Aorta (tissue), 5 donors: Measurements from ENCODE around the gene RPTOR. TPM values are rescaled to one million over a fixed set of nuclear protein-coding genes. Genes with fewer than 3 reads are reported as not detected.
A peak's percentile ranks its signal among the peaks of the same experiment; 100 is the strongest.

Experiments used
- ATAC-seq: fragments of 200-7000 bp; cut with Tn5 transposase; one replicate; pipeline ENCODE4 v1.9.1; 2022; ENCODE audit warnings: moderate library complexity; ENCODE audit not compliant: low FRiP score
- DNase-seq, 2 donors: peaks; one replicate each; pipeline ENCODE4 v3.0.0-alpha.2; 2020
- H3K27ac ChIP-seq, 2 donors: one replicate each; pipeline ENCODE4 v1.5.1; 2013; ENCODE audit warnings: low read length in 2 of 2, mild to moderate bottlenecking in 2 of 2, moderate library complexity in 2 of 2, control low read depth in 1 of 2, inconsistent platforms in 1 of 2, low read depth in 1 of 2
- H3K27me3 ChIP-seq, 2 donors: one replicate each; pipeline ENCODE4 v1.6.1; 2013; ENCODE audit warnings: control low read depth in 1 of 2, low read length in 1 of 2, mild to moderate bottlenecking in 1 of 2, moderate library complexity in 1 of 2; ENCODE audit not compliant: insufficient read depth in 2 of 2, control insufficient read depth in 1 of 2
- H3K36me3 ChIP-seq, 2 donors: one replicate each; pipeline ENCODE4 v1.6.1; 2013; ENCODE audit warnings: control low read depth in 1 of 2, low read length in 1 of 2, mild to moderate bottlenecking in 1 of 2; ENCODE audit not compliant: insufficient read depth in 2 of 2, control insufficient read depth in 1 of 2
- H3K4me1 ChIP-seq, 2 donors: one replicate each; pipeline ENCODE4 v1.6.1; 2013; ENCODE audit warnings: low read length in 2 of 2, control low read depth in 1 of 2, mild to moderate bottlenecking in 1 of 2, moderate library complexity in 1 of 2; ENCODE audit not compliant: insufficient read depth in 2 of 2, control insufficient read depth in 1 of 2
- H3K4me3 ChIP-seq, 2 donors: one replicate each; pipeline ENCODE4 v1.5.1; 2013; ENCODE audit warnings: low read length in 2 of 2, control low read depth in 1 of 2, mild to moderate bottlenecking in 1 of 2
- H3K9me3 ChIP-seq: one replicate; pipeline ENCODE4 v1.6.1; 2013; ENCODE audit warnings: mild to moderate bottlenecking, low read length; ENCODE audit not compliant: control insufficient read depth
- WGBS, 2 donors: extraction: QIAGEN DNeasy Blood & Tissue Kit; methylation state at CpG; one replicate each; pipeline ENCODE4 v1.1.7; 2013; 5-methylcytosine and 5-hydroxymethylcytosine counted together
- intact Hi-C, 2 donors: fragments of 100-400 bp; cut with DNase I; formaldehyde crosslinking; loops; one replicate each; pipeline versions ENCODE4 v1.14.2 to v1.15.0; 2022
- polyA plus RNA-seq, 2 donors: library from polyadenylated mRNA; stranded (reverse); fragments of 200-250 nt; gene quantifications; one replicate each; pipeline ENCODE4 v1.2.3, GENCODE V29; 2013
- total RNA-seq, 2 donors: library from RNA; stranded (reverse); fragmentation: NEBNext Ultra II Directional; extraction: Animal tissue kit (Norgen Biotek cat#: 25700); gene quantifications; one replicate each; pipeline ENCODE4 v1.2.1, GENCODE V29; 2021
- donor health status: healthy with polysubstance abuse.
- donor health status: Bipolar disorder and iron deficiency.
- donor health status: DM: no; HTN: no; CAD: no.
- donor health status: DM: no; HTN: no; CAD: no.
- donor health status: DM: yes; HTN: yes; CAD: no.

Gene RPTOR
- total and polyA plus RNA-seq, 4 donors, result 2.1 to 31.4 (median 18.6) TPM

DNA sequence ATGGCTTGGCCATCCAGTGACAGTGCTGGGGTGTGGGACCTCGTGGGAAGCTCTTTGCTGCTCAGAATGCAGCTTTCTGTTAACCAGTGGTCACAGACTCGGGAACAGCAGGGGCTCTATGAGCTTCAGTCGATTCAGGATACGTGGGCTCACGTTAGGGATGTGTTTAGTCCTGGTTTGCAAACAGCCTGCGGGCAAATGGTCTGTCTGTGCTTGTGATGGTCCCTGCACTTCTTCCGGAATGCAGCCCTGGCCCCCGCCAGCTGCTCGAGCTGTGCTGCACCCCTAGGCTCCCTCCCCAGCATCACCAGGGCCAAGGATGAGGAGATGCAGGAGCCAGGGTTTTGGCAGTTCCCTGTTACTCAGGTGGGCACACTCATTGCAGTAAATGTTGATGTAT, 274.2 kb downstream of the RPTOR start:
- H3K9me3 ChIP-seq, result no peaks in the 10 kb centered on the region
- no peaks in the 10 kb centered on the region for H3K27me3 ChIP-seq
- H3K36me3 ChIP-seq, result peaks cover 0 to 3% of the 10 kb centered on the region in 2 donors
- intact Hi-C loops, result no loop called here
- no peak overlapping the region for H3K27ac ChIP-seq
- DNase-seq, result peak; percentile 16 to 19
- no peaks in the 10 kb centered on the region for H3K4me1 ChIP-seq
- no peak overlapping the region for H3K4me3 ChIP-seq
- ATAC-seq, result no peak
- WGBS, 2 donors, result 90 to 92% methylated on average over 9 of the region's 9 CpGs

DNA sequence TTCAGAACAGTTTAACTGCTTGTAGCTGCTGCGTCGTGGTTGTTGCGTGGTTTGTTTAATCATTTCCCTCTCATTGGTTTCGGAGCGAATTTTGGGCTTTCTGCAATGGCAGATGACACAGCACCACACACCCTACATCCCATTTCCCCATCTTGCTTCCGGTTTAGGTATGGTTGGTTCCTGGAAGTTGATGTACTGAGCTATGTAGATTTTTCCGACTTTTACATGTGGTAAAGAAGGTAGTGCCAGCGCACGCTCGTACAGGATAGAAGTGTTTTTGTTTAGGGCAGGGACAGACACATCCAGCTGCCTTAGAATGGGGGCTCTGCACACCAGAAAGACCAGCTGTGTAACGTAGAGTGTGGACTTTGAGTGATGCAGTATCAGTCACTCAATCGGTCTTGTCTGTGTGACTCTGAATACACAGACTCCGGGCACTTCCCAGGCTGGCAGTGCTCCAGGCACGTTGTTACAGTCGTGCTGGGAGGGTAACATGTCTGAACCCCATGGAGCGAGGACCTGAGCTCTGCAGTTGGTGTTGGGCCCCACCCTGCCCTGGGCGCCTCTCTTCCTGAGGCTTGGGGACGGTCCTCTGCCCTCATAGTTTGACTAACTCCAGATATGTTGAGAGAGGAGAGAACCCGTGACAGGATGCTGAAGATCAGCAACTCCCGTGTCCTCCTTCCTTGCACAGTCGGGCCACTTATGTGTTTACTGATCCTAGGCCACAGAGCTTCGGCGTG, 275.0 kb downstream of the RPTOR start:
- Histone ChIP-seq H3K27ac (no peak overlapping the region), H3K9me3 (no peaks in the 10 kb centered on the region), H3K4me3 (no peak overlapping the region), H3K4me1 (no peaks in the 10 kb centered on the region), H3K27me3 (no peaks in the 10 kb centered on the region), H3K36me3 (peaks cover 0 to 3% of the 10 kb centered on the region in 2 donors)
- DNase-seq (peak; percentile 30 to 54), ATAC-seq (no peak)
- WGBS, 2 donors, result 76 to 78% methylated on average over 23 of the region's 23 CpGs
- intact Hi-C loops, result no loop called here

DNA sequence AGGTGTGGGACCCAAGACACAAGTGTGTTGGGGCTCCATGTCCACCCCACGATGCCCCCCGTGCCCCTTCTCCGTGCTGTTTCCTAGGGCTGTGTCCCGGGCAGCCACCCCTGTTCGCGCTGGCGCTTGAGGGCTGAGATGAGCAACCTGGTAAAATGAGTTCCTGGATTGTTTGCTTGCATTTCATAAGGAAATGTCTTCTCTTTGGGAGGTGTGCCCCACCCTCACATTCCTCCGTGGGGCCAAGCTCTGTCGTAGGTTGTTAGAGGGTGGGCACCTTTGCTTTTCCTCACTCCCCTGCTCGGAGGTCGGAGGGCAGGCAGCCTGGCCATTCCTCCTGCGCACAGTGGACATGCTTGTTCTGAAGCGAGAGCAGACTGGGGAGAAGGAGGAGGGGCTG, 275.7 kb downstream of the RPTOR start:
- Histone ChIP-seq H3K27ac (no peak overlapping the region), H3K4me3 (no peak overlapping the region), H3K27me3 (no peaks in the 10 kb centered on the region), H3K4me1 (no peaks in the 10 kb centered on the region), H3K9me3 (no peaks in the 10 kb centered on the region), H3K36me3 (peaks cover 0 to 3% of the 10 kb centered on the region in 2 donors)
- ATAC-seq, result no peak
- 90 to 91% methylated on average over 13 of the region's 13 CpGs for WGBS, 2 donors
- intact Hi-C loops, result no loop called here
- DNase-seq, result peak; percentile 17 to 33

DNA sequence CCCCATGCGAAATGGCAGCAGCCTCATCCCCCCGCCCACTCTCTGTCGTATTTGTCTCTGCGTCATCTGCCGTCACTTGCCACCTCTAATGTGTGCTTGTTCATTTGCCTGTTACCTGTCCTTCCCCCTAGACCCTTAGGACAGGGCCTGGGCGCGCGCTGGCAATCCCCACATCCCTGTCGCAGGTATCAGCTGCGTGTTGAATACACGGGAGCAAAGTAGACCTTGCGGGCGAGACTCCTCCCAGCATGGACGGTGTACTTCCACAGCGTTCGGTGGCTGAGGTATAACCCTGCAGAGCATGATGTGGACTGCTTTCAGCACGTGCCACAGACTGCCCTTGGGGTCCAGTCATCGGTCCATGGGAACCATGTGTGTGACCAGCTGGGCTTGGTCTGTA, 276.9 kb downstream of the RPTOR start:
- DNase-seq, result peak; percentile 37 to 66
- Histone ChIP-seq H3K4me1 (no peaks in the 10 kb centered on the region), H3K36me3 (peaks cover 0 to 3% of the 10 kb centered on the region in 2 donors), H3K9me3 (no peaks in the 10 kb centered on the region), H3K4me3 (no peak overlapping the region), H3K27ac (no peak overlapping the region), H3K27me3 (no peaks in the 10 kb centered on the region)
- intact Hi-C loops, result no loop called here
- 96% methylated on average over 18 of the region's 18 CpGs for WGBS, 2 donors
- no peak for ATAC-seq

- DNase-seq, result peak; percentile 21 to 69
- Histone ChIP-seq H3K9me3 (no peaks in the 10 kb centered on the region), H3K4me1 (no peaks in the 10 kb centered on the region), H3K4me3 (no peak overlapping the region), H3K27me3 (no peaks in the 10 kb centered on the region), H3K36me3 (peaks cover 0 to 3% of the 10 kb centered on the region in 2 donors), H3K27ac (no peak overlapping the region)
- WGBS, 2 donors, result 96 to 97% methylated on average over 36 of the region's 36 CpGs
- no peak for ATAC-seq
- intact Hi-C loops, result no loop called here
Measured at GRCh38 chr17:80822021-80822699, 277.5 kb downstream of the RPTOR start.

GRCh38 chr17:80822700-80823410, 278.2 kb downstream of the RPTOR start:
- H3K4me3 ChIP-seq, result no peak overlapping the region
- H3K9me3 ChIP-seq, result no peaks in the 10 kb centered on the region
- 89 to 93% methylated on average over 20 of the region's 20 CpGs for WGBS, 2 donors
- intact Hi-C loops, result no loop called here
- H3K27ac ChIP-seq, result no peak overlapping the region
- ATAC-seq, result no peak
- no peaks in the 10 kb centered on the region for H3K4me1 ChIP-seq
- peaks cover 0 to 3% of the 10 kb centered on the region in 2 donors for H3K36me3 ChIP-seq
- H3K27me3 ChIP-seq, result no peaks in the 10 kb centered on the region
- peak; percentile 8 to 31 for DNase-seq

DNA sequence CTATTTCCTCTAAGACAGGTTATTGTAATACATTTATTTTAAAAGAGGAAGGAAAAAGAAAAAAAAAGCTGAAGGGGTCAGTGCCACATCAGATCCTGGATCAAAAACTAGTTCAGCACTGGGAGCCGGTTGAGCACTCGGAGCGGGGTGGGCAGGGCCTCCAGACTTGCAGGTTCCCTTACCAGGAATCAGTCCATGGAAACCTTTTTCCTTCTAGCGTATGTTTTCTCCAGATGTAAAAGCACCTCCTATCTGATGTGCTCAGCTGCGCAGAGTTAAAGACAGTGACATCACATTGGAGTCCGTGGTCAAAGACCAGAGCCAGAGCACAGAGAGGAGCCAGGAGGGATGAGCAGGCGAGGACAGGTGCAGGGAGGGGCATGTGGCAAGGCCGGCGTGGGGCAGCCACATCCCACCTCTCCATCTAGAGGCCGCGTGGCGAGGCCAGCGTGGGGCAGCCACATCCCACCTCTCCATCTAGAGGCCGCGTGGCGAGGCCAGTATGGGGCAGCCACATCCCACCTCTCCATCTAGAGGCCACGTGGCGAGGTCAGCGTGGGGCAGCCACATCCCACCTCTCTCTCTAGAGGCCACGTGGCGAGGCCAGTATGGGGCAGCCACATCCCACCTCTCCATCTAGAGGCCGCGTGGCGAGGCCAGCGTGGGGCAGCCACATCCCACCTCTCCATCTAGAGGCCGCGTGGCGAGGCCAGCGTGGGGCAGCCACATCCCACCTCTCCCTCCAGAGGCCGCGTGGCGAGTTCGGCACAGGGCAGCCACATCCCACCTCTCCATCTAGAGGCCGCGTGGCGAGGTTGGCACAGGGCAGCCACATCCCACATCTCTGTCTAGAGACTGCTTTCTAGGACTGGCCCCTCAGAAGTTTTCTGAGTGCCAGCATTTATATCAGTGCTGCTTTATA, 280.2 kb downstream of the RPTOR start:
- Histone ChIP-seq H3K4me1 (no peaks in the 10 kb centered on the region), H3K4me3 (no peak overlapping the region), H3K36me3 (peaks cover 0 to 3% of the 10 kb centered on the region in 2 donors), H3K27ac (no peak overlapping the region), H3K9me3 (no peaks in the 10 kb centered on the region), H3K27me3 (no peaks in the 10 kb centered on the region)
- DNase-seq, result peak in 1 of 2 donors; percentile 31
- no peak for ATAC-seq
- 97 to 98% methylated on average over 36 of the region's 36 CpGs for WGBS, 2 donors
- intact Hi-C loops, result loop anchor here in 1 of 2 donors (5.0 kb wide), 1 partner anchor 33 kb away; no protein-coding TSS in a partner anchor
